Stimulated activated CD4-positive, alpha-beta T cell treated with anti-CD3 and anti-CD28 coated beads, Interleukin-2, amount 100 ng/mL, for 24 hours (primary cell): ENCODE measurements around the gene TEC.
A peak's percentile ranks its signal among the peaks of the same experiment; 100 is the strongest.
"Not testable (repeated sequence)": the region's sequence is repeated elsewhere in the genome, so short reads cannot be mapped to it uniquely, and the experiment has no call there.

Experiments
- DNase-seq, 2 donors: peaks; one replicate each; pipeline ENCODE4 v3.0.0-alpha.2; 2020

Gene TEC

GRCh38 chr4:48268956-48269860 is at the start of gene TEC:
TSS of gene TEC (minus strand) at chr4:48269838. CDS start at chr4:48228614, 41,224 bp downstream.
- DNase-seq = peak; percentile 42 to 58

DNA sequence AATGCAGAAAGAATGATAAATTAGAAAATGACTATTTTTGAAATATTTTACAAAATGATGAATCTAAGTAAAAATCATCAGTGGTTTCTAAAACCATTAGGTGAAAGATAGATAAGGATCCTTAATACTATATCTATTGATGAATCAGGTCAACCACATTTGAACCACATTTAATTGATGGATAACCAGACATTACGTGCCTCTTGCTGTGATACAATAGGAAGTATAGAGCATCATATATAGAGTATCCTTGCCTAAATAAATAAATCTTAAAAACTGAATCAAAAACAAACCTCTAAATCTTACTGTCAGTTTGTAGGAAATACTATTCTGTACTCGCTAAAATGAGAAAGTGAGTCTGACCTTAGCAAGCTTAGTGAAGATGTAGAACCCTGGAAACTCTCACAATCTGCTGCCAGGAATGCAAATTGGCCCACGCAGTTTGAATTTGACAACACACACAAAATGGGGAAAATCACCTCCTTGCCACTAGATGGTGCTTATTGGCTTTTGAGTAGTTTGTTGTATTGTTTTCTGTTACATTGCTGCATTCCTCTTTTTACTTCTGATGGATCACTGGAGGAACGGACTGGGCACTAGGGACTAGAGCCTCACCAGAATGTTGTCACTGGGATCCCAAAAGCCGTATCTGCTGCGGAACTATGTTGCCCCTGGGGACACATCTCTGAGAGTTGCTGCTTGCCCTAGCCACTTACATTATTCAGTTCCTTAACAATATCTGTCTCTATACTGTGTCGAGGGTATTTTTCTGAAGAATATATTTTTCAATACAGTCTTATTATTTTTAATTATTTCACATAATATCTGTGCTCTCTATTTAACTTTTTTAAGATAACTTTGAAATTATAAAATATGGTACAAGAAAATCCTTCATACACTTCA is 46.3 kb upstream of the TEC start:
- DNase-seq = peak; percentile 13 to 20

DNA sequence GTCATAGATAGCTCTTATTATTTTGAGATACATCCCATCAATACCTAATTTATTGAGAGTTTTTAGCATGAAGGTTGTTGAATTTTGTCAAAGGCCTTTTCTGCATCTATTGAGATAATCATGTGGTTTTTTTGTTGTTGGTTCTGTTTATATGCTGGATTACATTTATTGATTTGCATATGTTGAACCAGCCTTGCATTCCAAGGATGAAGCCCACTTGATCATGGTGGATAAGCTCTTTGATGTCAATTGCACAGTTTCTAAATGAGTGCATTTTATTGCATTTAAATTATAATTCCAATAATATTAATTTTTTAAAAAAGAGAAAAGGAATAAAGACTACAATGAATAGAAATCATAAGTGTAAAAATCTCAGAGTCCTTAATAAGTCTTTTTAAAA is 45.1 kb upstream of the TEC start:
- DNase-seq = not testable (repeated sequence)

- no peak for DNase-seq
Observed at GRCh38 chr4:48311896-48312295, 42.3 kb upstream of the TEC start.

DNA sequence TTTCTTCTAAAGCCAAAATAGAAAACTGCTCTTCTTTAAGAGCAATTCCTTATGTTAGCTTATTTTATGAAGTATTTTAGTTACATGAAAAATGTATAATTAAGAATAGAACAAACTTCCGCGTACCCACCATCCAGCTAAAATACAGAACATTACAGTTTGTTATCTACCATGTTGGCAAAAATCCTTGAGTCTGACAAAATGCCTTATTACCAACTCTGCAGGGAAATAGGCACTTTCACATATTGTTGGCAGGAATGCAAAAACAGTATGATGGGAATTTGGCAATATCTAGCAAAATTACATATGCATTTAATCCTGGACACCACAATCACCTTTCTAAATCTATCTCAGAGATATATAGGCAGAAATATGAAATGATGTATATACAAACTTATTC is 39.3 kb upstream of the TEC start:
- no peak for DNase-seq

DNA sequence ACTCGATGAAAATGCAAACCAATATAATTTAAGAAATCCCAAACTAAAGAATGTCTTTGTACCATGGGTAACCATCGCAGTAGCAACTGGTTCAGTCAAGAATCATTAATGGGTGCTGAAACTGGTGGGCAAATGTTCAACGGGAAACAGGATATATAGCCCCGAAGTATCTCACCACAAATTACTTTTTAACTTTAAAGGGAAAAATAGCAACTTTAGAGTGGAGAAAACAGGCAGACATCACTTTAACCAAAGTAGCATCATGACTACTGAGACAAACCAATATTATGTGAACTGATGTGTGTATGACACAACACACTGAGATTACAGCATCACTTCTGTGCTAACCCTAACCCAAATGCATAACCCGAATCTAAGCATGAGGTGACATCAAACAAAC is 37.9 kb upstream of the TEC start:
- DNase-seq = no peak

DNA sequence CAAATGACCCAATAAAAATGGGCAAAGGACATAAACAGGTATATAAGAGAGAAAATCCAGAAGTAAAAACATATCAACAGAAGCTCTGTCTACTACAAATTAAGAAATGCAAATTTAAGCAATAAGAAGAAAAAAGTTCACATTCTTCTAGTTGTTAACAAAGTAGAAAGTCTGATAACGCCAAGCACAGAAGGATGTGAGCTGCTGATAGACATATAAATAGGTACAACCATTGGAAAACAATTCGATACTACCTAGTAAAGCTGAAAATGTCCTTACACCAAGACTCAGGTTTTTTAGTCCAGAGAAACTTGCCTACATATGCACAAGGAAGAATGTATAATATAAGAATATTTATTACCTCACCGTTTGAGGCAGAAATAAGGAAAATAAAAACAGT is 35.9 kb upstream of the TEC start:
- no peak for DNase-seq

- DNase-seq = no peak
Observed at GRCh38 chr4:48300004-48300403, 30.4 kb upstream of the TEC start.

GRCh38 chr4:48299560-48299959 is 29.9 kb upstream of the TEC start:
- no peak for DNase-seq

DNA sequence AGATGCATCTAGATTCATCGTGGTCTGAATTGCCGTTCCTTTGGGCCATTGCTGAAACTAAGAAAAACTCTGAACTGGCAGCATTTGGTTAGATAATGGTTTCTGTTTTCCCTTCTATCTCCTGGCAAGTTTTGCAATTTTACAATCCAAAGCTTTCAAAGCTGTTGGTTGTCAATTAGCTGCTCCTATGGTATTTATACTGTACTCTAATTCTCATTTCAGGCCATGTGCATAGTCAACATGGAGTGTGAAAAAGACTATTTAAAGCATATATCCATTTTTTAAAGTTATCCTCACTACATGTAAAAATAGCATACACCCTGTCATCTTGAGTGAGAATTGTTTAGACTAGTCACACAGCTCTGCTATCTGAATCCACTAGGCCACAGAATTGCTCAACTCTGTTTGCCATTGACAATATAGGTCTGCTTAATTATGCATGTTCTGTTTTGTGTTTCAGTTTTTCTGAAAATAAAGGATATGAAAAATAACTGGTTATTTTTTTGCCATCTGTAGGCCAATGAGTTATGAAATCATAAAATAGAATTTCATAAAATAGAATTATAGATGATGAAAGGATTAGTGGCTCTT is 27.7 kb upstream of the TEC start:
- DNase-seq = no peak

DNA sequence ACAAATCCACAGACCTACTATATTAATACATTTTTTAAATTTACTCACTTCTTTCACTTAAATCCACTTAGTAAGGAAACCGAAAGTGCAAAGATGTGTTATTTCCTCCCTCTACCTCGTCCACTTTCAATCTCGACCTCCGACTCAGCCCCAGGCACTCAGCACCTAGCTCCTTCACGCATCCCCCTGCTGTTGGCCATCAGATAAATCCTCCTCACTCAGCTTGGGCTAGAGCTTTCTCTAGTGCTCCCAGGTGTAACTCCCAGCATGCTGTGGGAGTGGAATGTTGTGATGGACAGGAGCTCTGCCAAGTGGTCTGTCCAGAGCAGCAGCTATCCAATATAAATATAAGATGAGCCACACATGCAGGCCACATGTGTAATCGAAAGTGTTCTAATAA is 26.7 kb upstream of the TEC start:
- DNase-seq = no peak

DNA sequence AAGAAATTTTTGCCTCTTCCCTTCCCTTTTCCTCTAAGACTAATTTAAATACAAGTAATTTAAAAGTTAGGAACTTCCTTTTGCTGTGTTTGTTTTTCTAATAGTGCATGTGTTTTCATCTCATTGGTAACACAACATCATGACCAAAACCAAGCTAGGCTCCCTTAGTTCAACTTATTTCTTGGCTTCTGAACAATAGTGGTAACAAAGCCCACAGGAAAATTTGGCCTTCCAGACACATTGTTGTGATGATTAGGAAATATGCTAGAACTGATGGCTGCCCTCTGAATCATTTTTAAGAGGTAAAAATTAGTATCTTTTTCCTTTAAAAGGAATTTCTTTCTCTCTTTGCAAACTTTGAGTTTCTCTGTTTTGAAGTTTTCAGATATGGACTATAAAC is 25.5 kb upstream of the TEC start:
- no peak for DNase-seq

DNA sequence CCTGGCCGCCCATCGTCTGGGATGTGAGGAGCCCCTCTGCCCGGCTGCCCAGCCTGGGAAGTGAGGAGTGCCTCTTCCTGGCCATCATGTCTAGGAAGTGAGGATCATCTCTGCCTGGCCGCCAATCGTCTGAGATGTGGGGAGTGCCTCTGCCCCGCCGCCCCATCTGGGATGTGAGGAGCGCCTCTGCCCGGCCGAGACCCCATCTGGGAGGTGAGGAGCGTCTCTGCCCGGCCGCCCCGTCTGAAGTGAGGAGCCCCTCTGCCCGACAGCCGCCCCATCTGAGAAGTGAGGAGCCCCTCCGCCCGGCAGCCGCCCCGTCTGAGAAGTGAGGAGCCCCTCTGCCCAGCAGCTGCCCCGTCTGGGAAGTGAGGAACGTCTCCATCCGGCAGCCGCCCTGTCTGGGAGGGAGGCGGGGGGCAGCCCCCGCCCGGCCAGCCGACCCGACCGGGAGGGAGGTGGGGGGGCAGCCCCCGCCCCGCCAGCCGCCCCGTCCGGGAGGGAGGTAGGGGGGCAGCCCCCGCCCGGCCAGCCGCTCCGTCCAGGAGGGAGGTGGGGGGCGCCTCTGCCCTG is 22.7 kb upstream of the TEC start:
- DNase-seq = not testable (repeated sequence)

- peak in 1 of 2 donors; percentile 31 for DNase-seq
Observed at GRCh38 chr4:48290146-48290772, 20.6 kb upstream of the TEC start.

DNA sequence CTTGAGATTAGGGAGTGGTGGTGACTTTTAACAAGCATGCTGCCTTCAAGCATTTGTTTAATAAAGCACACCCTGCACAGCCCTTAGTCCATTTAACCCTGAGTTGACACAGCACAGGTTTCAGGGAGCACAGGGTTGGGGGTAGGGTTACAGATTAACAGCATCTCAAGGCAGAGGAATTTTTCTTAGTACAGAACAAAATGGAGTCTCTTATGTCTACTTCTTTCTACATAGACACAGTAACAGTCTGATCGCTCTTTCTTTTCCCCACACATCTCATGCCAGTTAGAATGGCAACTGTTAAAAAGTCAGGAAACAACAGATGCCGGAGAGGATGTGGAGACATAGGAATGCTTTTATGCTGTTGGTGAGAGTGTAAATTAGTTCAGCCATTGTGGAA is 16.4 kb upstream of the TEC start:
- not testable (repeated sequence) for DNase-seq

GRCh38 chr4:48285640-48286039 is 16.0 kb upstream of the TEC start:
- DNase-seq = not testable (repeated sequence)

DNA sequence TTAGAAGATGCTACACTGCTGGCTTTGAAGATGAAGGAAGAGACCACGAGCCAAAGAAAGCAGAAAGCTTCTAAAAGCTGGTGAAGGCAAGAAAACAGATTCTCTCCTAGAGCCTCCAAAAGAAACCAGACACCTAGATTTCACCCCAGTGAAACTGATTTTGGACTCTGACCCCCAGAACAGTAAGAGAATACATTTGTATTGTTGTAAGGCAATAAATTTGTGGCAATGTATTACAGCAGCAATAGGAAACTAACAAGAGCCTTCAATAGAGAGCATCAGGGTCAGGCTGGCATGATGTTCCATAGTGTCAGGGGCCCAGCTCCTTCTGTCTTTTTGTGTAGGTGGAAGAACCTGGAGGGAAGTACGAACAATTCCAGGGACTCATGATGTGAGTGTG is 6.0 kb upstream of the TEC start:
- DNase-seq = no peak

- DNase-seq = no peak
Observed at GRCh38 chr4:48275247-48275646, 5.6 kb upstream of the TEC start.

- no peak for DNase-seq
Observed at GRCh38 chr4:48271626-48272025, 2.0 kb upstream of the TEC start.

DNA sequence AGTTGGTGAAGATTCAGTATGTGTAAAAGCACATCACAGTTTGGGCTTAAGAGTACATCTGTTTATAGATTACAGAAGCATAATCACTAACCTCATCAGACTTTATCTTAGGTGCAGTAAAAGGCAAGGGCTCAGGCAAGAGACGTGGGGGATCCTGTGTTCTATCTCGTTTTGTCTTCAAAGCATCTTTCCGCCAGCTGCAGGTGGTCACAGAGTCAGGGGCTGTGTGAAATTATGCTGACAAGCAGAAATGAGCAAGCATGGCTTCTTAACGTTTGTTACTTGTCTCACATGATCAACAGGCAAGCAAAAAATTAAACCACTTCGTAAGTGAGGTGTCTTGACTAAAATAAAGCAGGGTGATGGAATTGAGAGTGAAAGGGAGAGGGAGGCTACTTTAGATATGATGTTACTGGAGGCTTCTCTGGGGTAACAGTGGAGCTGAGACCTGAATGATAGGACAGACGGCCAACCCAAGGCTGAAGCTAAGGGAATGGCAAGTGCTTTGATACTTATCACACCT is 1.4 kb upstream of the TEC start:
- DNase-seq = no peak

DNA sequence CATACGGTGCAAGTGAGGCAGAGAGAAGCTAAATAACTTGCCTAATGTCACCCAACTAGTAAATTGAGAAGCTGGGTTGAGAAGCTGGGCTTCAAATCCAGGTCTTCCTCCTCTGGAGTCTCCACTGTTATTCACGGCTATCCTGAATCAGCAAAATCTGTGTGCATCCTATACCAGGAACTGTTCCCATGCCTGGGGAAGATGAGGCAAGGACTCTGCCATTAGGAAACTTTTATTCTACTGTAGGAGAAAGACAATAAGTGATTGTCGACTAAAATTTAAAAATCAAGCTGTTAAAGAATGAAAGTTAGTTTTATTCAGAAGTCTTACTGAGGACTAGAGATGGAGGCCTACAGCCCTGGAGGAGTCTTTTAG is 872 bp upstream of the TEC start:
- DNase-seq = no peak

DNA sequence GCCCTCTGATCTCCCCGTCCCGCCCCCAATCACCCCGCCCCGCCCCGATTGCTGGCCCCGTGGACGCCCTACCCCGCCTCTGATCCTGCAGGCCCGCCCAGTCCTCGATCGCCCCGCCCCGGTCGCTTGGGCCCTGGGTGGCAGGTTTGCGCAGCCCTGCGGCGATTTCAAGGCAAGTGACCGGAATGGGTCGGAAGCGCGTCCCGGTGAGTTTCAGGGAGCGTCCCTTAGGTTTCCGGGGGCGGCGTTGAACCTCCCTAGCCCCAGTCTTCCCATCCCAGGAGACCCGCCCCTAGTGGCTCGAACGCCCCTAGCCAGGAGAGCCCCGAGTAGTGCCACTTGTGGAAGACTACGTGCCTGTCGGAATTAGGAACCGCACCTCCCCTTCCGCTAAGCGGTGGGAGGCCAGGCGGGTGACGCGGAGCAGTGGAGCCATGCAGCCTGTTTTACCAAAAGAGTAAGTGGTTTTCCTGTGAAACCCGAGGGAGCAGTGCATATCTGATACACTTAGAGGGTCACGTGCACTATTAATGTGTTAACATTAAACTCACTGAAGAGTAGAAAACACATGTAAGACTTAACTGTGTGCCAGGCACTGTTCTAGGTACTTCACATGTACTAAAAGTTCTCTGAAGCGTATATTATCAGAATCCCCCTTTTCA is 354 bp upstream of the TEC start:
- DNase-seq = peak; percentile 93 to 96
